C4-2B (cell line): ENCODE measurements around the gene LBP.

ENCODE experiments used
- ZFX ChIP-seq: fragments of 450-650 bp; IDR thresholded peaks from 2 replicates; pipeline ENCODE4 v1.6.1; 2017
- TF ChIP-seq, protein P1 (sequence below): fragments of 450-650 bp; conservative IDR thresholded peaks from 2 replicates; pipeline ENCODE4 v1.5.1; 2017; ENCODE audit warnings: mild to moderate bottlenecking

DNA sequence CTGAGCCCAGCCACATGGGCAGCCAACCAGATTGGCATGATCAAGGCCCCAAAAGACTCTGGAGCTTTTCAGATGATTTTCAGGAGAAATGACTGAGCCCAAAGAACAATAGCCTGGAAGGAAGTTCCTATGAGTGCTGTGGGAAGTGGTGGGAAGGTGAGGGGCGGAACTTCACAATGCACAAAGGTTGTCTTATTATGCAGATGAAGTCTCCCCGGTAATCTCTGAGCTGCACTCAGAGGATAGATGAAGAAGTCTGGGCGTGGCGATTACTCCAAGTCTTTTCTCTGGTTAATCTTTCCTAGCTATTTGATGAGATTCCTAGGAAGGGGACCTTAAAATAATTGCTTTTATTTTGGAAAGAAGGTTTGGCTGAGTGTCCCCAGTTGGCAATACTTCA lies 36.9 kb downstream of the LBP start:
- TF ChIP-seq ZFX, result no peak
- TF ChIP-seq, protein P1, sequence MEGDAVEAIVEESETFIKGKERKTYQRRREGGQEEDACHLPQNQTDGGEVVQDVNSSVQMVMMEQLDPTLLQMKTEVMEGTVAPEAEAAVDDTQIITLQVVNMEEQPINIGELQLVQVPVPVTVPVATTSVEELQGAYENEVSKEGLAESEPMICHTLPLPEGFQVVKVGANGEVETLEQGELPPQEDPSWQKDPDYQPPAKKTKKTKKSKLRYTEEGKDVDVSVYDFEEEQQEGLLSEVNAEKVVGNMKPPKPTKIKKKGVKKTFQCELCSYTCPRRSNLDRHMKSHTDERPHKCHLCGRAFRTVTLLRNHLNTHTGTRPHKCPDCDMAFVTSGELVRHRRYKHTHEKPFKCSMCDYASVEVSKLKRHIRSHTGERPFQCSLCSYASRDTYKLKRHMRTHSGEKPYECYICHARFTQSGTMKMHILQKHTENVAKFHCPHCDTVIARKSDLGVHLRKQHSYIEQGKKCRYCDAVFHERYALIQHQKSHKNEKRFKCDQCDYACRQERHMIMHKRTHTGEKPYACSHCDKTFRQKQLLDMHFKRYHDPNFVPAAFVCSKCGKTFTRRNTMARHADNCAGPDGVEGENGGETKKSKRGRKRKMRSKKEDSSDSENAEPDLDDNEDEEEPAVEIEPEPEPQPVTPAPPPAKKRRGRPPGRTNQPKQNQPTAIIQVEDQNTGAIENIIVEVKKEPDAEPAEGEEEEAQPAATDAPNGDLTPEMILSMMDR, result no peak
